Stomach (tissue), 19 donors: ENCODE data around the gene RPP21. TPM values are rescaled to one million over a fixed set of nuclear protein-coding genes. Genes with fewer than 3 reads are reported as not detected.

Experiments
- DNase-seq, 2 donors: peaks; one replicate each; pipeline versions ENCODE4 v3.0.0 to v3.0.0-alpha.2; 2013 to 2019
- H3K27ac ChIP-seq, 5 donors: fragments of 200-600 bp in 4 of 5; sonication (generic) in 4 of 5; one replicate each; pipeline ENCODE4 v1.5.1; 2013 to 2019; ENCODE audit warnings: mild to moderate bottlenecking in 1 of 5, moderate library complexity in 1 of 5
- H3K27me3 ChIP-seq, 3 donors: fragments of 200-600 bp; sonication (generic); one replicate each; pipeline ENCODE4 v1.5.1; 2017 to 2019; ENCODE audit warnings: mixed run types in 1 of 3
- H3K36me3 ChIP-seq, 4 donors: fragments of 200-600 bp; sonication (generic); 1 replicate in 3 of 4; 2 replicates in 1 of 4; pipeline ENCODE4 v1.5.1; 2016 to 2019
- H3K4me1 ChIP-seq, 4 donors: fragments of 200-600 bp; sonication (generic); one replicate each; pipeline ENCODE4 v1.5.1; 2016 to 2019
- H3K4me3 ChIP-seq, 4 donors: fragments of 200-600 bp; sonication (generic) in 3 of 4; one replicate each; pipeline ENCODE4 v1.5.1; 2016 to 2019; ENCODE audit warnings: mild to moderate bottlenecking in 1 of 4
- H3K9me3 ChIP-seq, 4 donors: fragments of 200-600 bp; sonication (generic); one replicate each; pipeline ENCODE4 v1.5.1; 2016 to 2019
- EP300 ChIP-seq: sonication (generic); formaldehyde crosslinking; IDR thresholded peaks from one replicate; pipeline ENCODE4 v1.6.1; 2017; ENCODE audit warnings: antibody characterized with exemption
- POLR2A ChIP-seq, 4 donors: fragments of 450-650 bp; IDR thresholded peaks; one replicate each; pipeline ENCODE4 v1.6.1; 2016; ENCODE audit warnings: antibody characterized with exemption in 4 of 4, control low read depth in 2 of 4, mild to moderate bottlenecking in 1 of 4, moderate library complexity in 1 of 4
- POLR2AphosphoS5 ChIP-seq, 3 donors: sonication (generic); formaldehyde crosslinking; IDR thresholded peaks; one replicate each; pipeline ENCODE4 v1.6.1; 2016; ENCODE audit warnings: antibody characterized with exemption in 3 of 3
- WGBS, 5 donors: extraction: QIAGEN DNeasy Blood & Tissue Kit in 3 of 5; methylation state at CpG; one replicate each; pipeline versions ENCODE4 v1.1.5 to v1.1.7; 2013 to 2018; 5-methylcytosine and 5-hydroxymethylcytosine counted together
- intact Hi-C: fragments of 100-400 bp; cut with DNase I; formaldehyde crosslinking; loops from one replicate; pipeline ENCODE4 v1.15.1; 2023; ENCODE audit warnings: low total_unique reads
- long read RNA-seq, 10 donors: transcript quantifications; one replicate each; lab custom pipeline, GENCODE V29; 2026
- polyA plus RNA-seq, 3 donors: library from polyadenylated mRNA; stranded (reverse); fragments of 200-250 nt; gene quantifications; one replicate each; pipeline ENCODE4 v1.2.3, GENCODE V29; 2013
- total RNA-seq, 5 donors: library from RNA; depleted of rRNA; stranded (reverse); fragments of >200 nt; gene quantifications; one replicate each; pipeline versions ENCODE4 v1.1.0 to v1.2.3, GENCODE V29; 2014 to 2016
- TF ChIP-seq, protein P1 (sequence below), 7 experiments: fragments of 450-650 bp in 4 of 7; fragments of 200-600 bp in 3 of 7; sonication (generic) in 3 of 7; IDR thresholded peaks; one replicate each; pipeline ENCODE4 v1.5.1; 2016 to 2019; ENCODE audit warnings: antibody characterized with exemption in 7 of 7, control low read depth in 2 of 7, mild to moderate bottlenecking in 1 of 7
- donor health status: healthy with polysubstance abuse.
- donor health status: Bipolar disorder and iron deficiency.
- donor health status: healthy.

The RPP21 gene
- total RNA-seq: 100 to 1,000 TPM in 2 of 5 donors, 10 to 100 TPM in 1, 1 to 10 TPM in 1, not detected in 1; 4.5 to 157 (median 60.3) TPM
- 100 to 1,000 TPM; 119 to 167 (median 145) TPM for polyA plus RNA-seq
- long read RNA-seq, donor 1, transcript RPP21-224 (5 exons, 525 nt): major isoform, 18 of 19 reads
- long read RNA-seq, donor 1, partial matches to known transcripts: 0 of 19 reads
- long read RNA-seq, donor 1, other reads (novel, unspliced or antisense): 0 of 19 reads
- long read RNA-seq, donor 2, transcript RPP21-224 (5 exons, 525 nt): major isoform, 22 of 38 reads
- long read RNA-seq, donor 2, partial matches to known transcripts: 7 of 38 reads
- long read RNA-seq, donor 2, other reads (novel, unspliced or antisense): 0 of 38 reads
- long read RNA-seq, donor 3, transcript RPP21-224 (5 exons, 525 nt): major isoform, 15 of 21 reads
- long read RNA-seq, donor 3, partial matches to known transcripts: 0 of 21 reads
- long read RNA-seq, donor 3, other reads (novel, unspliced or antisense): 0 of 21 reads
- long read RNA-seq, donor 4, partial matches to known transcripts: 0 of 1 reads
- long read RNA-seq, donor 4, other reads (novel, unspliced or antisense): 0 of 1 reads
- long read RNA-seq, donor 5, transcript RPP21-221 (4 exons, 594 nt): minor isoform, 7 of 27 reads
- long read RNA-seq, donor 5, transcript RPP21-224 (5 exons, 525 nt): major isoform, 17 of 27 reads
- long read RNA-seq, donor 5, partial matches to known transcripts: 0 of 27 reads
- long read RNA-seq, donor 5, other reads (novel, unspliced or antisense): 0 of 27 reads
- long read RNA-seq, donor 6, transcript RPP21-224 (5 exons, 525 nt): major isoform, 50 of 71 reads
- long read RNA-seq, donor 6, transcript RPP21-221 (4 exons, 594 nt): minor isoform, 7 of 71 reads
- long read RNA-seq, donor 6, partial matches to known transcripts: 8 of 71 reads
- long read RNA-seq, donor 6, other reads (novel, unspliced or antisense): 0 of 71 reads
- long read RNA-seq, donor 7, transcript RPP21-224 (5 exons, 525 nt): major isoform, 36 of 47 reads
- long read RNA-seq, donor 7, partial matches to known transcripts: 0 of 47 reads
- long read RNA-seq, donor 7, other reads (novel, unspliced or antisense): 0 of 47 reads
- long read RNA-seq, donor 8, transcript RPP21-224 (5 exons, 525 nt): major isoform, 31 of 44 reads
- long read RNA-seq, donor 8, transcript RPP21-221 (4 exons, 594 nt): minor isoform, 7 of 44 reads
- long read RNA-seq, donor 8, partial matches to known transcripts: 0 of 44 reads
- long read RNA-seq, donor 8, other reads (novel, unspliced or antisense): 0 of 44 reads
- long read RNA-seq, donor 9, transcript RPP21-224 (5 exons, 525 nt): major isoform, 29 of 40 reads
- long read RNA-seq, donor 9, partial matches to known transcripts: 6 of 40 reads
- long read RNA-seq, donor 9, other reads (novel, unspliced or antisense): 0 of 40 reads
- long read RNA-seq, donor 10, transcript RPP21-224 (5 exons, 525 nt): major isoform, 8 of 14 reads
- long read RNA-seq, donor 10, partial matches to known transcripts: 0 of 14 reads
- long read RNA-seq, donor 10, other reads (novel, unspliced or antisense): 0 of 14 reads

DNA sequence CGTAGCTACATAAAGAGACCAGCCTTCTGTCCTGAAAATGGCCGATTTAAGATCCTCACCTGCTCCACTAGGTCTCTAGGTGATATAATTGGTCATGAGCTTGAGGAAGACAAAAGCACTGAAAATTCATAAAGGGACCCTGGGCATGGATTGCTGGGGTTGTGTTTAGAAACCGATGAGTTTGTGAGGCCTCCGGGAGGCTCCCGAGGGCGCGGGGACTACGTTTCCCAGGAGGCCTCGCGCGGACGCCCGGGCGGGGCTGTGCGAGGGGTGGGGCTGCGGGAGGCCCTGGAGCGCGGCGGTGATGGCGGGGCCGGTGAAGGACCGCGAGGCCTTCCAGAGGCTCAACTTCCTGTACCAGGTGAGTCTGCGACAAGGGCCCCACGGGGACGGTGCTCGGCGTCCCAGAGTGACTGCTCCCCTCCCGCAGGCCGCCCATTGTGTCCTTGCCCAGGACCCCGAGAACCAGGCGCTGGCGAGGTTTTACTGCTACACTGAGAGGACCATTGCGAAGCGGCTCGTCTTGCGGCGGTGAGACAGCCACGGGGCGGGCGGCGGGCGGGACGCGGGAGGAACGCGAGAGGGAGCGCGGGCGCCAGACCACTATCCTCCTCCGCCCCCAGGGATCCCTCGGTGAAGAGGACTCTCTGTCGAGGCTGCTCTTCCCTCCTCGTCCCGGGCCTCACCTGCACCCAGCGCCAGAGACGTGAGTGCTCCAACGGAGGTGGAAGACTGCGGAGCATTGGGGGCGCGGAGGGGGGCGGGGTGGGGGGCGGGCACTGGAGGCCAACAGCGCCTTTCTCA lies at the start of gene RPP21:
Gene RPP21, plus strand, starts transcription at position 289 of the 804 bp plus-strand sequence. Its CDS starts 16 bp downstream, at position 305.
- H3K4me3 ChIP-seq: peak within 1 kb of the TSS; percentile 85 to 94 (median 90)

DNA sequence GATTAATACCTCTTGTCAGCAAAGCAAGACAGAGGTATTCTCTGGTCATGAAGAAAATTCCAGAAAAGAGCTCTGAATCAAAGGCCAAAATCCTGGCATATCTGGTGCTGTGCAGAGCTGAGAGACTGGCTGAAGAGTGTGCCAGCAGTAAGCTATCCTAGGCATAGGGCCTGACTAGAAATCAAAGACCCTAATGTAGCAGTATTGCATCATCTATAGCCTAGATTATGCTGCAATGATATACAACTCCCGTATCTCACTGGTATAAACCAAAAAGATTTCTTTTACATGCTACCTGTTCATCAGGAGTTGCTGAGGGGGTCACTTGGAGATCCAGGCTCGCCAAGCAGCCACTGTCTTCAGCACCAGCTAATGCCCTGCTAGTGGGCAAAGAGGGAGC lies 49.1 kb upstream of the RPP21 start:
- Histone ChIP-seq H3K27me3 (no peaks in the 10 kb centered on the region), H3K4me3 (no peak overlapping the region), H3K27ac (no peak overlapping the region), H3K36me3 (peaks cover 14 to 57% (median 55%) of the 10 kb centered on the region in 4 donors), H3K4me1 (no peaks in the 10 kb centered on the region), H3K9me3 (no peaks in the 10 kb centered on the region)
- WGBS, 5 donors: 82 to 100% (median 92%) methylated on average over 2 of the region's 2 CpGs
- intact Hi-C loops: no loop called here
- DNase-seq: no peak
- TF ChIP-seq EP300: no peak
- TF ChIP-seq POLR2AphosphoS5 (IDR thresholded peaks at IDR 0.05): no peak
- TF ChIP-seq, protein P1, sequence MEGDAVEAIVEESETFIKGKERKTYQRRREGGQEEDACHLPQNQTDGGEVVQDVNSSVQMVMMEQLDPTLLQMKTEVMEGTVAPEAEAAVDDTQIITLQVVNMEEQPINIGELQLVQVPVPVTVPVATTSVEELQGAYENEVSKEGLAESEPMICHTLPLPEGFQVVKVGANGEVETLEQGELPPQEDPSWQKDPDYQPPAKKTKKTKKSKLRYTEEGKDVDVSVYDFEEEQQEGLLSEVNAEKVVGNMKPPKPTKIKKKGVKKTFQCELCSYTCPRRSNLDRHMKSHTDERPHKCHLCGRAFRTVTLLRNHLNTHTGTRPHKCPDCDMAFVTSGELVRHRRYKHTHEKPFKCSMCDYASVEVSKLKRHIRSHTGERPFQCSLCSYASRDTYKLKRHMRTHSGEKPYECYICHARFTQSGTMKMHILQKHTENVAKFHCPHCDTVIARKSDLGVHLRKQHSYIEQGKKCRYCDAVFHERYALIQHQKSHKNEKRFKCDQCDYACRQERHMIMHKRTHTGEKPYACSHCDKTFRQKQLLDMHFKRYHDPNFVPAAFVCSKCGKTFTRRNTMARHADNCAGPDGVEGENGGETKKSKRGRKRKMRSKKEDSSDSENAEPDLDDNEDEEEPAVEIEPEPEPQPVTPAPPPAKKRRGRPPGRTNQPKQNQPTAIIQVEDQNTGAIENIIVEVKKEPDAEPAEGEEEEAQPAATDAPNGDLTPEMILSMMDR (IDR thresholded peaks at IDR 0.05): no peak
- no peak for TF ChIP-seq POLR2A (IDR thresholded peaks at IDR 0.05)

More for the DNA sequence above, at the start of gene RPP21:
- no peaks in the 10 kb centered on the region for H3K27me3 ChIP-seq
- H3K27ac ChIP-seq: peak within 1 kb of the TSS; percentile 89 to 96 (median 94)
- H3K4me1 ChIP-seq: peaks cover 9 to 17% (median 12%) of the 10 kb centered on the region in 4 donors
- peak; percentile 90 to 96 for DNase-seq
- no peaks in the 10 kb centered on the region for H3K9me3 ChIP-seq
- 2 to 6% (median 2%) methylated on average over 12 to 64 of the region's 64 CpGs for WGBS, 5 donors
- TF ChIP-seq POLR2A (IDR thresholded peaks at IDR 0.05) (peak in 2 of 4 donors; percentile 41 to 49), POLR2AphosphoS5 (IDR thresholded peaks at IDR 0.05) (peak in 2 of 3 donors; percentile 89 to 93), EP300 (no peak)
- intact Hi-C loops: no loop called here
- peaks cover 12 to 47% (median 42%) of the 10 kb centered on the region in 4 donors for H3K36me3 ChIP-seq

DNA sequence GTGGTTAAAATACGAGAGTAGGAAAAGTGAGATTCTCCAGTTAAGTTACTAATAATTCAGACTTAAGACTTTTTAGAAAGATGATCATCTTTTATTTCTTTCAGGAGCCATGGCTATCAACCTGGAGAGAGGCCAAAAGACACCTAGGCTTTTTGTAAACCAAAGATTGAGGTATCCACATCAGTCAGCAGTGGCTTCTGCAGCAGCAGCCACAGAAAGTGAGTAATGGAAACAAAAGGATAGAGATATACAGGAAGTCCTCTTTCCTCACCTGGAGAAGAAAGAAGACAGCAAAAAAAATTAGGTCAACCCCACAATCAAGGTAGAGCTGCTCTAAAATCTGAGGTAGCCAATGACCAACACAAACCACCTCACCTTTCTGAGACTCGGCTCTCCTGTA lies 41.0 kb upstream of the RPP21 start:
- DNase-seq: no peak
- 71 to 100% (median 97%) methylated on average over 2 of the region's 2 CpGs for WGBS, 5 donors
- no peaks in the 10 kb centered on the region for H3K27me3 ChIP-seq

More for the DNA sequence above, 41.0 kb upstream of the RPP21 start:
- Histone ChIP-seq H3K9me3 (peaks cover 0 to 11% (median 0%) of the 10 kb centered on the region in 4 donors), H3K4me3 (no peak overlapping the region), H3K27ac (no peak overlapping the region), H3K4me1 (no peaks in the 10 kb centered on the region), H3K36me3 (peaks cover 3 to 56% (median 36%) of the 10 kb centered on the region in 4 donors)
- no peak for TF ChIP-seq POLR2AphosphoS5 (IDR thresholded peaks at IDR 0.05)
- no peak for TF ChIP-seq EP300
- TF ChIP-seq, protein P1 (IDR thresholded peaks at IDR 0.05): no peak
- TF ChIP-seq POLR2A (IDR thresholded peaks at IDR 0.05): no peak
- intact Hi-C loops: no loop called here
